ENCODE data around the gene CNIH4. TPM values are rescaled to one million over a fixed set of nuclear protein-coding genes. Genes with fewer than 3 reads are reported as not detected.

CNIH4 gene
- total and polyA plus RNA-seq, 2 of the 4 experiments (the other 2 are of a cell fraction) = 29.7 to 73.1 TPM

GRCh38 chr1:224408294-224408590 is 51.6 kb downstream of the CNIH4 start:
- Histone ChIP-seq H3K9ac (ENCODE audit: low read depth, low read length) (no peak overlapping the region), H2BK5ac (ENCODE audit: low read depth, low read length, poor library complexity, severe bottlenecking) (no peak overlapping the region), H3K14ac (replicated peaks; ENCODE audit: low read depth, low read length) (no peak overlapping the region), H3K4ac (ENCODE audit: low read depth, low read length) (no peak overlapping the region), H2AFZ (replicated peaks; ENCODE audit: low read length, poor library complexity) (no peak overlapping the region), H3K4me3 (ENCODE audit: insufficient read depth, low read depth, low read length) (no peak overlapping the region), H3K4me2 (ENCODE audit: low read depth, low read length) (no peak overlapping the region), H3K27ac (ENCODE audit: insufficient read depth, low read length) (no peak overlapping the region), H2AK5ac (ENCODE audit: low read depth, low read length) (no peak overlapping the region), H4K8ac (ENCODE audit: low read depth in 2 of 2, low read length in 2 of 2) (no peak overlapping the region), H3K27me3 (ENCODE audit: control insufficient read depth, insufficient read depth, low read length) (no peaks in the 10 kb centered on the region), H3K4me1 (ENCODE audit: control insufficient read depth, insufficient read depth, low read length) (peaks cover 5% of the 10 kb centered on the region; the same call in 1 of the 2 replicates), H2BK120ac (ENCODE audit: low read depth, low read length) (no peak overlapping the region), H3K9me1 (ENCODE audit: insufficient read depth, low read length) (no peaks in the 10 kb centered on the region), H3K56ac (ENCODE audit: extremely low read depth, insufficient read depth, low read length) (no peak overlapping the region), H3K23ac (ENCODE audit: low read depth, low read length) (no peak overlapping the region), H4K20me1 (ENCODE audit: insufficient read depth, low read length) (peaks cover 25% of the 10 kb centered on the region), H2BK20ac (ENCODE audit: low read depth, low read length) (no peak overlapping the region), H3K36me3 (ENCODE audit: control insufficient read depth, insufficient read depth, low read length) (peaks cover 44% of the 10 kb centered on the region), H3K79me1 (ENCODE audit: low read depth in 1 of 2, low read length in 2 of 2) (peaks cover 14 to 33% of the 10 kb centered on the region in 2 experiments), H2BK15ac (ENCODE audit: low read depth, low read length) (no peak overlapping the region), H3K18ac (ENCODE audit: low read depth, low read length) (no peak overlapping the region), H4K5ac (ENCODE audit: low read depth, low read length) (no peak overlapping the region), H2AK9ac (replicated peaks; ENCODE audit: low read depth, low read length, poor library complexity) (no peak overlapping the region), H3K9me3 (ENCODE audit: control insufficient read depth, insufficient read depth, low read length) (no peaks in the 10 kb centered on the region), H4K91ac (ENCODE audit: insufficient read depth, low read depth, low read length) (no peak overlapping the region)
- DNase-seq (no peak), ATAC-seq (ENCODE audit: low read depth) (no peak)
- POLR2A ChIA-PET (ENCODE audit: unreplicated experiment) = no interaction called here
- dilution Hi-C loops (cut with HindIII; ENCODE audit: low sequenced_read_pairs, unreplicated experiment) (no loop called here), in situ Hi-C loops (cut with MboI; ENCODE audit: low sequenced_read_pairs) (no loop called here), intact Hi-C loops (cut with micrococcal nuclease) (no loop called here)
- CTCF ChIA-PET = interaction anchor here (0.8 kb wide), 1 partner anchor 49 kb away, joined by 3 read pairs; no protein-coding TSS in a partner anchor
- WGBS, 2 experiments (ENCODE audit: extremely low coverage in 2 of 2, insufficient read length in 1 of 2) = no CpG with 5 or more reads among the region's 1 CpG
- TF ChIP-seq CEBPB (IDR thresholded peaks at IDR 0.05; ENCODE audit: low read depth, low read length) = no peak
- no peak for TF ChIP-seq BHLHE40 (IDR thresholded peaks at IDR 0.05; ENCODE audit: low read depth, low read length)
- TF ChIP-seq MAFK (IDR thresholded peaks at IDR 0.05; ENCODE audit: low read depth, low read length) = no peak
- no peak for TF ChIP-seq POLR2A (IDR thresholded peaks at IDR 0.05; ENCODE audit: low read depth, low read length)
- TF ChIP-seq FOS (IDR thresholded peaks at IDR 0.05; ENCODE audit: low read depth, low read length) = no peak
- no peak for TF ChIP-seq RCOR1 (IDR thresholded peaks at IDR 0.05; ENCODE audit: insufficient replicate concordance, low read length)
- TF ChIP-seq USF2 (IDR thresholded peaks at IDR 0.05; ENCODE audit: low read depth, low read length) = no peak
- no peak for TF ChIP-seq RFX5 (IDR thresholded peaks at IDR 0.05; ENCODE audit: low read depth, low read length)
- TF ChIP-seq CHD1 (IDR thresholded peaks at IDR 0.05; ENCODE audit: low read depth, low read length) = no peak
- TF ChIP-seq SMC3 (IDR thresholded peaks at IDR 0.05; ENCODE audit: low read depth, low read length) = no peak
- TF ChIP-seq, protein P1, sequence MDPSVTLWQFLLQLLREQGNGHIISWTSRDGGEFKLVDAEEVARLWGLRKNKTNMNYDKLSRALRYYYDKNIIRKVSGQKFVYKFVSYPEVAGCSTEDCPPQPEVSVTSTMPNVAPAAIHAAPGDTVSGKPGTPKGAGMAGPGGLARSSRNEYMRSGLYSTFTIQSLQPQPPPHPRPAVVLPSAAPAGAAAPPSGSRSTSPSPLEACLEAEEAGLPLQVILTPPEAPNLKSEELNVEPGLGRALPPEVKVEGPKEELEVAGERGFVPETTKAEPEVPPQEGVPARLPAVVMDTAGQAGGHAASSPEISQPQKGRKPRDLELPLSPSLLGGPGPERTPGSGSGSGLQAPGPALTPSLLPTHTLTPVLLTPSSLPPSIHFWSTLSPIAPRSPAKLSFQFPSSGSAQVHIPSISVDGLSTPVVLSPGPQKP (IDR thresholded peaks at IDR 0.05; ENCODE audit: borderline replicate concordance, low read depth, low read length) = no peak
- TF ChIP-seq RAD21 (IDR thresholded peaks at IDR 0.05; ENCODE audit: low read length) = no peak
- no peak for TF ChIP-seq MXI1 (IDR thresholded peaks at IDR 0.05; ENCODE audit: borderline replicate concordance, low read depth, low read length)
- BruUV-seq (replicated peaks) = no TSS peak
